ENCODE results near the gene RCN2.

Gene RCN2

GRCh38 chr15:76996076-76996525 is 64.6 kb downstream of the RCN2 start:
- no peak for DNase-seq

GRCh38 chr15:76996526-76997401 is 65.2 kb downstream of the RCN2 start:
- peak; percentile 49 for DNase-seq

- no peak for DNase-seq
These were observed 67.2 kb downstream of the RCN2 start for GRCh38 chr15:76998663-76999285.

GRCh38 chr15:76999996-77000395 is 68.4 kb downstream of the RCN2 start:
- DNase-seq, result no peak

GRCh38 chr15:77001351-77001750 is 69.8 kb downstream of the RCN2 start:
- no peak for DNase-seq

- no peak for DNase-seq
These were observed 70.4 kb downstream of the RCN2 start for GRCh38 chr15:77001966-77002365.

- no peak for DNase-seq
These were observed 70.9 kb downstream of the RCN2 start for GRCh38 chr15:77002436-77002835.

- DNase-seq, result peak; percentile 79
These were observed 71.7 kb downstream of the RCN2 start for GRCh38 chr15:77002954-77003912.

All from central memory CD4-positive, alpha-beta T cell (primary cell).